ENCODE data around the gene EXOSC7. TPM values are rescaled to one million over a fixed set of nuclear protein-coding genes. Genes with fewer than 3 reads are reported as not detected.
A peak's percentile ranks its signal among the peaks of the same experiment; 100 is the strongest.

Gene EXOSC7
- total RNA-seq, 2 donors from 2014 or later, result 61.2 to 69.4 TPM

GRCh38 chr3:44969828-44970179 lies 6.2 kb upstream of the EXOSC7 start:
- peaks cover 13% of the 10 kb centered on the region for H3K4me1 Mint-ChIP-seq
- TF ChIP-seq CTCF (conservative IDR thresholded peaks at IDR 0.05), result no peak
- Histone ChIP-seq H3K4me1 (ENCODE audit: control insufficient read depth, insufficient read depth, low read length) (no peaks in the 10 kb centered on the region), H3K9ac (ENCODE audit: extremely low read depth, low read length, poor library complexity, severe bottlenecking) (no peak overlapping the region), H3K9me3 (ENCODE audit: control insufficient read depth, low read length) (no peaks in the 10 kb centered on the region), H3K27me3 (ENCODE audit: control insufficient read depth, insufficient read depth, low read length, poor library complexity, severe bottlenecking) (no peaks in the 10 kb centered on the region), H3K27ac (ENCODE audit: low read depth, low read length) (no peak overlapping the region), H3K4me3 (ENCODE audit: low read length) (no peak overlapping the region), H3K36me3 (ENCODE audit: control insufficient read depth, insufficient read depth, low read length) (no peaks in the 10 kb centered on the region)
- WGBS, 2 experiments (ENCODE audit: insufficient coverage in 1 of 2, insufficient read length in 1 of 2), result 76 to 94% methylated on average over 2 of the region's 2 CpGs
- no peaks in the 10 kb centered on the region for H3K9me3 Mint-ChIP-seq
- no peaks in the 10 kb centered on the region for H3K36me3 Mint-ChIP-seq (ENCODE audit: low read depth)
- no peak for DNase-seq
- H3K27me3 Mint-ChIP-seq (ENCODE audit: insufficient read depth), result no peaks in the 10 kb centered on the region
- H3K27ac Mint-ChIP-seq, result no peak overlapping the region
- no peak overlapping the region for H3K4me3 Mint-ChIP-seq

GRCh38 chr3:44970926-44971490 lies 5.0 kb upstream of the EXOSC7 start:
- no peak overlapping the region for H3K27ac ChIP-seq (ENCODE audit: low read depth, low read length)
- H3K27ac Mint-ChIP-seq, result no peak overlapping the region

GRCh38 chr3:44974416-44974815 lies 1.6 kb upstream of the EXOSC7 start:
- no peak overlapping the region for H3K27ac Mint-ChIP-seq
- Histone ChIP-seq H3K27ac (ENCODE audit: low read depth, low read length) (no peak overlapping the region), H3K4me3 (ENCODE audit: low read length) (peak overlapping the region; percentile 97)

More at GRCh38 chr3:44970926-44971490, 5.0 kb upstream of the EXOSC7 start:
- Histone ChIP-seq H3K36me3 (ENCODE audit: control insufficient read depth, insufficient read depth, low read length) (no peaks in the 10 kb centered on the region), H3K9ac (ENCODE audit: extremely low read depth, low read length, poor library complexity, severe bottlenecking) (no peak overlapping the region), H3K4me3 (ENCODE audit: low read length) (no peak overlapping the region), H3K27me3 (ENCODE audit: control insufficient read depth, insufficient read depth, low read length, poor library complexity, severe bottlenecking) (no peaks in the 10 kb centered on the region), H3K4me1 (ENCODE audit: control insufficient read depth, insufficient read depth, low read length) (no peaks in the 10 kb centered on the region), H3K9me3 (ENCODE audit: control insufficient read depth, low read length) (no peaks in the 10 kb centered on the region)
- no peak for DNase-seq
- peaks cover 11% of the 10 kb centered on the region for H3K4me1 Mint-ChIP-seq
- TF ChIP-seq CTCF (conservative IDR thresholded peaks at IDR 0.05), result no peak
- H3K4me3 Mint-ChIP-seq, result no peak overlapping the region
- no peaks in the 10 kb centered on the region for H3K36me3 Mint-ChIP-seq (ENCODE audit: low read depth)
- no peaks in the 10 kb centered on the region for H3K27me3 Mint-ChIP-seq (ENCODE audit: insufficient read depth)
- 89 to 90% methylated on average over 2 to 3 of the region's 3 CpGs for WGBS, 2 experiments (ENCODE audit: insufficient coverage in 1 of 2, insufficient read length in 1 of 2)
- H3K9me3 Mint-ChIP-seq, result no peaks in the 10 kb centered on the region

More at GRCh38 chr3:44974416-44974815, 1.6 kb upstream of the EXOSC7 start:
- no peaks in the 10 kb centered on the region for H3K36me3 ChIP-seq (ENCODE audit: control insufficient read depth, insufficient read depth, low read length)
- no peak for DNase-seq
- peaks cover 21% of the 10 kb centered on the region for H3K4me1 Mint-ChIP-seq
- no peaks in the 10 kb centered on the region for H3K27me3 Mint-ChIP-seq (ENCODE audit: insufficient read depth)
- no peaks in the 10 kb centered on the region for H3K27me3 ChIP-seq (ENCODE audit: control insufficient read depth, insufficient read depth, low read length, poor library complexity, severe bottlenecking)
- 90 to 93% methylated on average over 4 of the region's 4 CpGs for WGBS, 2 experiments (ENCODE audit: insufficient coverage in 1 of 2, insufficient read length in 1 of 2)
- H3K9ac ChIP-seq (ENCODE audit: extremely low read depth, low read length, poor library complexity, severe bottlenecking), result no peak overlapping the region
- no peak for TF ChIP-seq CTCF (conservative IDR thresholded peaks at IDR 0.05)
- no peaks in the 10 kb centered on the region for H3K9me3 ChIP-seq (ENCODE audit: control insufficient read depth, low read length)
- H3K9me3 Mint-ChIP-seq, result no peaks in the 10 kb centered on the region
- peak overlapping the region; percentile 97 for H3K4me3 Mint-ChIP-seq
- no peaks in the 10 kb centered on the region for H3K36me3 Mint-ChIP-seq (ENCODE audit: low read depth)
- no peaks in the 10 kb centered on the region for H3K4me1 ChIP-seq (ENCODE audit: control insufficient read depth, insufficient read depth, low read length)

Measured in endodermal cell (in vitro differentiated cells).